ENCODE measurements around the gene TENM4.

GRCh38 chr11:79219186-79220045, 221.4 kb downstream of the TENM4 start:
- TF ChIP-seq CTCF (IDR thresholded peaks at IDR 0.05) (no peak), POLR2A (IDR thresholded peaks at IDR 0.05) (no peak)

All from Peyer's patch (tissue), 4 donors.